ENCODE data around the gene FKBP2. TPM values are rescaled to one million over a fixed set of nuclear protein-coding genes. Genes with fewer than 3 reads are reported as not detected.

FKBP2 gene
- total RNA-seq, 1 experiment from 2014 or later = 70.2 TPM

DNA sequence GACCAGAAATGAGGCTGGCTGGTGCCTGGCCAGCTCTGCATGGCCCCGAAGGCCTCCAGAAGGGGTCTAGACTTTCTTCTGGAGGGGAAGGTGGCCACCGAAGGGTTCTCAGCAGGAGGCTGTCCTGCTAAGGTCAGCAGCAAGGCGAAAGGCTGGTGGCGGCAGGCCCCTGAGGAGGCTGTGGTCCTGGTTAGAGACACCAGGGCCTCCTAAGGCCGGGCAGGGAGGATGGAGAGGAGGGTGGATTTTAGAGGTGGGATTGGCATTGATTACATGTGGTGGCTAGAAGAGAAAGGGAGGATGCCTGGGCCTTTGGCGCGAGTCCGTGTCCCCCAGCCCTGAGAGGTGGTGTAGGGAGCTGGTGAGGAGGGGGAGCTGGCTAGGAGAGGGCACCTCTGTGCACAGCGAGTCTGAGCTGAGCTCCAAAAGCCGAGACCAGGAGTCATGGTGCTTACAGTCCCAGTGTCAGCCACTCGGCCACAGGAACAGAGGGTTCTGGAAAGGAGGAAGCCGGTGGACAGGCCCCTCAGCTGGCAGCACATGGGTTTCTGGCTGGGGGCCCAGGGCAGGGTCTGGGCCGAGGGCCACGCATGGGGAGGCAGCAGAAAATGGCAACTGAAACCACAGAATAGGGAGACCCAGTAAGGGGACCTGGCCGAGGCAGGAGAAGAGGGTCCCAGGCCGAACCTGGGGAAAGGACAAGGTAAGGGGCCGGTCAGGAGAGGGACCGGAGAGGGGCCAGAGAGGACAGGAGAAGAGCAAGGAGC is 31.9 kb upstream of the FKBP2 start:
- Mint-ChIP-seq H3K4me1 (ENCODE audit: low read depth, unreplicated experiment) (no peaks in the 10 kb centered on the region), H3K9me3 (ENCODE audit: unreplicated experiment) (no peaks in the 10 kb centered on the region), H3K27ac (ENCODE audit: unreplicated experiment) (no peak overlapping the region), H3K36me3 (ENCODE audit: insufficient read depth, unreplicated experiment) (peaks cover 64% of the 10 kb centered on the region), H3K27me3 (ENCODE audit: insufficient read depth, unreplicated experiment) (no peaks in the 10 kb centered on the region), H3K4me3 (ENCODE audit: unreplicated experiment) (no peak overlapping the region)
- no peak for DNase-seq
- BruUV-seq (replicated peaks) = no TSS peak
- H3K27me3 ChIP-seq (replicated peaks; ENCODE audit: control insufficient read depth, insufficient read depth, low read length) = no peaks in the 10 kb centered on the region
- CTCF ChIA-PET = no interaction called here
- TF ChIP-seq, protein P1, sequence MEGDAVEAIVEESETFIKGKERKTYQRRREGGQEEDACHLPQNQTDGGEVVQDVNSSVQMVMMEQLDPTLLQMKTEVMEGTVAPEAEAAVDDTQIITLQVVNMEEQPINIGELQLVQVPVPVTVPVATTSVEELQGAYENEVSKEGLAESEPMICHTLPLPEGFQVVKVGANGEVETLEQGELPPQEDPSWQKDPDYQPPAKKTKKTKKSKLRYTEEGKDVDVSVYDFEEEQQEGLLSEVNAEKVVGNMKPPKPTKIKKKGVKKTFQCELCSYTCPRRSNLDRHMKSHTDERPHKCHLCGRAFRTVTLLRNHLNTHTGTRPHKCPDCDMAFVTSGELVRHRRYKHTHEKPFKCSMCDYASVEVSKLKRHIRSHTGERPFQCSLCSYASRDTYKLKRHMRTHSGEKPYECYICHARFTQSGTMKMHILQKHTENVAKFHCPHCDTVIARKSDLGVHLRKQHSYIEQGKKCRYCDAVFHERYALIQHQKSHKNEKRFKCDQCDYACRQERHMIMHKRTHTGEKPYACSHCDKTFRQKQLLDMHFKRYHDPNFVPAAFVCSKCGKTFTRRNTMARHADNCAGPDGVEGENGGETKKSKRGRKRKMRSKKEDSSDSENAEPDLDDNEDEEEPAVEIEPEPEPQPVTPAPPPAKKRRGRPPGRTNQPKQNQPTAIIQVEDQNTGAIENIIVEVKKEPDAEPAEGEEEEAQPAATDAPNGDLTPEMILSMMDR (IDR thresholded peaks at IDR 0.05; ENCODE audit: insufficient read depth in 1 of 2, low read depth in 1 of 2, low read length in 1 of 2, severe bottlenecking in 1 of 2, unreplicated experiment in 1 of 2) = no peak
- POLR2A ChIA-PET = interaction anchor here (0.5 kb wide), 1 partner anchor 555 kb away, joined by 5 read pairs; no protein-coding TSS in a partner anchor
- H3K36me3 ChIP-seq (ENCODE audit: control insufficient read depth, insufficient read depth, low read length) = no peaks in the 10 kb centered on the region; the same call in none of the 2 replicates
- intact Hi-C loops (cut with micrococcal nuclease; ENCODE audit: unreplicated experiment) = no loop called here
- H3K9me3 ChIP-seq = no peaks in the 10 kb centered on the region
- H3K4me1 ChIP-seq = no peaks in the 10 kb centered on the region
- no peak overlapping the region for H3K4me3 ChIP-seq (ENCODE audit: low read depth, low read length)

DNA sequence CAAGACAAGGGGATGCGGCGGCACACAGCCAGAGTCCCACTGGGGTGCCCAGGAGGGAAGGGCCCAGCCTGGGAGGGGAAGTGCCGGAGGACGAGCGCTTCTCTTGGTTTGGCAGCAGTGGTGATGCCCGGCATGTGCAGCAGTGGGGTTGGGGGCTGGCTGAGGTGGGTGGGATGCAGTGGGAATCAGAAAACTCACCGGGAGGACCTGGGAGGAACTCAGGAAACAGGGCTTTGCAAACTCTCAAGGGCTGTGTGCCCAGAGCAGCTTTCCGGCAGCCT is 31.4 kb upstream of the FKBP2 start:
- peaks cover 59% of the 10 kb centered on the region for H3K36me3 Mint-ChIP-seq (ENCODE audit: insufficient read depth, unreplicated experiment)
- H3K27me3 Mint-ChIP-seq (ENCODE audit: insufficient read depth, unreplicated experiment) = no peaks in the 10 kb centered on the region
- POLR2A ChIA-PET = interaction anchor here (0.5 kb wide), 1 partner anchor 556 kb away, joined by 5 read pairs; no protein-coding TSS in a partner anchor
- Histone ChIP-seq H3K9me3 (no peaks in the 10 kb centered on the region), H3K27me3 (replicated peaks; ENCODE audit: control insufficient read depth, insufficient read depth, low read length) (no peaks in the 10 kb centered on the region), H3K36me3 (ENCODE audit: control insufficient read depth, insufficient read depth, low read length) (no peaks in the 10 kb centered on the region; the same call in none of the 2 replicates), H3K4me1 (no peaks in the 10 kb centered on the region), H3K4me3 (ENCODE audit: low read depth, low read length) (no peak overlapping the region)
- no peak overlapping the region for H3K4me3 Mint-ChIP-seq (ENCODE audit: unreplicated experiment)
- intact Hi-C loops (cut with micrococcal nuclease; ENCODE audit: unreplicated experiment) = no loop called here
- H3K9me3 Mint-ChIP-seq (ENCODE audit: unreplicated experiment) = no peaks in the 10 kb centered on the region
- BruUV-seq (replicated peaks) = no TSS peak
- DNase-seq = peak in 1 of 2 experiments; percentile 39
- H3K27ac Mint-ChIP-seq (ENCODE audit: unreplicated experiment) = no peak overlapping the region
- no peaks in the 10 kb centered on the region for H3K4me1 Mint-ChIP-seq (ENCODE audit: low read depth, unreplicated experiment)
- CTCF ChIA-PET = no interaction called here
- TF ChIP-seq, protein P1 (IDR thresholded peaks at IDR 0.05; ENCODE audit: insufficient read depth in 1 of 2, low read depth in 1 of 2, low read length in 1 of 2, severe bottlenecking in 1 of 2, unreplicated experiment in 1 of 2) = no peak

DNA sequence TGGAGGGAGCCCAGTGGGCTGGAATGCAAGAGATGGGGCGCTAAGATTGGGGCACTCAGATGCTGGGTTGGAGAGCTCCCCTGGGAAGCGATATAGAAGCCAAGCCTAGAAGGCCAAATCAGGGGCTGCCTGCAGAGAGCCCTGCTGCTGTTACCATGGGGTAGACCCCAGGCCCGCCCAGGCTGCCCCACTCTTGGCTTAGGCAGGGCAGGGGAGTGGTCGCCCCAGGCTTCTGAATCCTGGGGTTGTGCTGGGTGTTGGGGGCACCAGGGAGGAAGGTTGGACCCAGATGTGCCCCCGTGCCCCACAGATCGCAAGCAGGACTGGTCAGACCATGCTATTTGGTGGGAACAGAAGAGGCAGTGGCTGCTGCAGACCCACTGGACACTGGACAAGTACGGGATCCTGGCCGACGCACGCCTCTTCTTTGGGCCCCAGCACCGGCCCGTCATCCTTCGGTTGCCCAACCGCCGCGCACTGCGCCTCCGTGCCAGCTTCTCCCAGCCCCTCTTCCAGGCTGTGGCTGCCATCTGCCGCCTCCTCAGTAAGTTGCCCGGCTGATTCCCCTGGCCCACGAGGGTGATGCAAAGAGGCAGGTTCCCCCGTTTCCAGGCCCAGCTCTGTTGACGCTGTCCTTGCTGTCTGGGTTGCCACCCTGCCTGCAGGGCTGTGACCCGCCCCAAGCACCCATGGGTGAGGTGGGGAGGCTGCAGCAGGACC is 30.4 kb upstream of the FKBP2 start:
- Histone ChIP-seq H3K27me3 (replicated peaks; ENCODE audit: control insufficient read depth, insufficient read depth, low read length) (no peaks in the 10 kb centered on the region), H3K9me3 (no peaks in the 10 kb centered on the region), H3K36me3 (ENCODE audit: control insufficient read depth, insufficient read depth, low read length) (no peaks in the 10 kb centered on the region; the same call in none of the 2 replicates), H3K4me3 (ENCODE audit: low read depth, low read length) (no peak overlapping the region), H3K4me1 (no peaks in the 10 kb centered on the region)
- no peak for DNase-seq
- ChIA-PET POLR2A (no interaction called here), CTCF (interaction anchor here (0.5 to 1.0 kb wide), 3 partner anchors 20 to 107 kb away, joined by 3 read pairs; partner anchors contain the start of genes PRDX5 and TRMT112)
- H3K36me3 Mint-ChIP-seq (ENCODE audit: insufficient read depth, unreplicated experiment) = peaks cover 57% of the 10 kb centered on the region
- no peak overlapping the region for H3K4me3 Mint-ChIP-seq (ENCODE audit: unreplicated experiment)
- H3K9me3 Mint-ChIP-seq (ENCODE audit: unreplicated experiment) = no peaks in the 10 kb centered on the region
- H3K4me1 Mint-ChIP-seq (ENCODE audit: low read depth, unreplicated experiment) = no peaks in the 10 kb centered on the region
- H3K27ac Mint-ChIP-seq (ENCODE audit: unreplicated experiment) = no peak overlapping the region
- TF ChIP-seq, protein P1 (IDR thresholded peaks at IDR 0.05; ENCODE audit: insufficient read depth in 1 of 2, low read depth in 1 of 2, low read length in 1 of 2, severe bottlenecking in 1 of 2, unreplicated experiment in 1 of 2) = no peak
- BruUV-seq (replicated peaks) = no TSS peak
- intact Hi-C loops (cut with micrococcal nuclease; ENCODE audit: unreplicated experiment) = no loop called here
- no peaks in the 10 kb centered on the region for H3K27me3 Mint-ChIP-seq (ENCODE audit: insufficient read depth, unreplicated experiment)
